ENCODE data around the gene PITPNB.

The PITPNB gene

DNA sequence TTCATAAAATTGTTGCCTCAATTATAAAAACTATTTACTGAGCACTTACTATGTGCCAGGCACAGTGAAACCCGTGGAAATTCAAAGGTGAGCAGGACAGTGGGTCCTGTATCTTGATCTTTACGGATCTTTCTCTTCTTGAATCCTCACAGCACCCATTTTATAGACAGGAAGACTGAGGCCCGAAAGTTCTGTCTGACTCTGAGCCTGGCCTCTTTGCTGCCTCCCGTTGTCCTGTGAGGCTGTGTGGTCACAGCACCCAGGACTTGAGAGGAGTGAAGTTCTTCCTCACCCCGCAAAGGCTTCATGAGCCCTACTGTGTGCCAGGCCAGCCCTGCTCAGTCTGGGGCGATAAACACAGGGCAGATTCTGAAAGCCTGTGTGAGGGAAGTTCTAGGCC lies 104.1 kb downstream of the PITPNB start:
- Histone ChIP-seq H3K4me1 (ENCODE audit: insufficient read depth, low read length) (no peaks in the 10 kb centered on the region), H3K9ac (ENCODE audit: low read depth, low read length) (no peak overlapping the region), H3K27me3 (ENCODE audit: insufficient read depth, low read length, poor library complexity) (peaks cover 6% of the 10 kb centered on the region), H3K9me3 (ENCODE audit: insufficient read depth, low read length, severe bottlenecking) (no peaks in the 10 kb centered on the region), H3K36me3 (ENCODE audit: insufficient read depth, low read length) (no peaks in the 10 kb centered on the region), H3K4me3 (ENCODE audit: low read depth in 1 of 2, low read length in 2 of 2) (no peak overlapping the region), H3K27ac (ENCODE audit: low read length) (no peak overlapping the region), H2AFZ (ENCODE audit: low read depth, low read length) (no peak overlapping the region), H3K4me2 (ENCODE audit: insufficient read depth, low read length) (no peak overlapping the region), H4K20me1 (ENCODE audit: insufficient read depth, low read length) (0 out of 2 replicates have a peak, but pooled peaks cover 2% of the 10 kb centered on the region), H3K79me2 (ENCODE audit: insufficient read depth, low read length) (no peaks in the 10 kb centered on the region)
- TF ChIP-seq, protein P1, sequence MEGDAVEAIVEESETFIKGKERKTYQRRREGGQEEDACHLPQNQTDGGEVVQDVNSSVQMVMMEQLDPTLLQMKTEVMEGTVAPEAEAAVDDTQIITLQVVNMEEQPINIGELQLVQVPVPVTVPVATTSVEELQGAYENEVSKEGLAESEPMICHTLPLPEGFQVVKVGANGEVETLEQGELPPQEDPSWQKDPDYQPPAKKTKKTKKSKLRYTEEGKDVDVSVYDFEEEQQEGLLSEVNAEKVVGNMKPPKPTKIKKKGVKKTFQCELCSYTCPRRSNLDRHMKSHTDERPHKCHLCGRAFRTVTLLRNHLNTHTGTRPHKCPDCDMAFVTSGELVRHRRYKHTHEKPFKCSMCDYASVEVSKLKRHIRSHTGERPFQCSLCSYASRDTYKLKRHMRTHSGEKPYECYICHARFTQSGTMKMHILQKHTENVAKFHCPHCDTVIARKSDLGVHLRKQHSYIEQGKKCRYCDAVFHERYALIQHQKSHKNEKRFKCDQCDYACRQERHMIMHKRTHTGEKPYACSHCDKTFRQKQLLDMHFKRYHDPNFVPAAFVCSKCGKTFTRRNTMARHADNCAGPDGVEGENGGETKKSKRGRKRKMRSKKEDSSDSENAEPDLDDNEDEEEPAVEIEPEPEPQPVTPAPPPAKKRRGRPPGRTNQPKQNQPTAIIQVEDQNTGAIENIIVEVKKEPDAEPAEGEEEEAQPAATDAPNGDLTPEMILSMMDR (IDR thresholded peaks at IDR 0.05; ENCODE audit: borderline replicate concordance, extremely low read depth, low read length, poor library complexity, severe bottlenecking), result no peak
- no peak for TF ChIP-seq EZH2 (IDR thresholded peaks at IDR 0.05; ENCODE audit: borderline replicate concordance, low read depth, low read length, severe bottlenecking)
- ATAC-seq (ENCODE audit: insufficient read depth, low read depth) (no peak), DNase-seq (no peak)

DNA sequence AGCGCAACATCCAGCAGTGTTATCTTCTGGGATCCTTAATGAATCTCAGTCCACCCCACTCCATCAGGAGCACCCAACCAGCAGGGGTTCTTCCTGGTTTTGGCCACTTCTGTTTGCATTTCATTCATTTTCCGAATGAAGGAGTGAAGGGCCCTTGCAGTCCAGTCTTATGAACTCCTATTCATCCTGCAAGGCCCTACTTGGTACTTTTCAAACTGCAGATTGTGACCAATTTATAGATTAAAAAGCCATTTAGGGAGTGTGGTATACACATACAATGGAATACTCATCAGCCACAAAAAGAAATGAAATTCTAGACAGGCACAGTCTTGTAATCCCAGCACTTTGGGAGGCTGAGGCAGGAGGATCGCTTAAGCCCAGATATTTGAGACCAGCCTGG lies 107.3 kb downstream of the PITPNB start:
- no peaks in the 10 kb centered on the region for H3K9me3 ChIP-seq (ENCODE audit: insufficient read depth, low read length, severe bottlenecking)
- H3K27me3 ChIP-seq (ENCODE audit: insufficient read depth, low read length, poor library complexity), result peaks cover 15% of the 10 kb centered on the region
- H3K4me3 ChIP-seq (ENCODE audit: low read depth in 1 of 2, low read length in 2 of 2), result no peak overlapping the region
- TF ChIP-seq EZH2 (IDR thresholded peaks at IDR 0.05; ENCODE audit: borderline replicate concordance, low read depth, low read length, severe bottlenecking), result no peak
- TF ChIP-seq, protein P1 (IDR thresholded peaks at IDR 0.05; ENCODE audit: borderline replicate concordance, extremely low read depth, low read length, poor library complexity, severe bottlenecking), result no peak
- H3K27ac ChIP-seq (ENCODE audit: low read length), result no peak overlapping the region
- H3K79me2 ChIP-seq (ENCODE audit: insufficient read depth, low read length), result no peaks in the 10 kb centered on the region
- no peaks in the 10 kb centered on the region for H3K4me1 ChIP-seq (ENCODE audit: insufficient read depth, low read length)
- no peak overlapping the region for H3K9ac ChIP-seq (ENCODE audit: low read depth, low read length)
- H3K36me3 ChIP-seq (ENCODE audit: insufficient read depth, low read length), result no peaks in the 10 kb centered on the region
- H2AFZ ChIP-seq (ENCODE audit: low read depth, low read length), result no peak overlapping the region
- ATAC-seq (ENCODE audit: insufficient read depth, low read depth) (no peak), DNase-seq (no peak)
- no peak overlapping the region for H3K4me2 ChIP-seq (ENCODE audit: insufficient read depth, low read length)
- H4K20me1 ChIP-seq (ENCODE audit: insufficient read depth, low read length), result 0 out of 2 replicates have a peak, but pooled peaks cover 6% of the 10 kb centered on the region

DNA sequence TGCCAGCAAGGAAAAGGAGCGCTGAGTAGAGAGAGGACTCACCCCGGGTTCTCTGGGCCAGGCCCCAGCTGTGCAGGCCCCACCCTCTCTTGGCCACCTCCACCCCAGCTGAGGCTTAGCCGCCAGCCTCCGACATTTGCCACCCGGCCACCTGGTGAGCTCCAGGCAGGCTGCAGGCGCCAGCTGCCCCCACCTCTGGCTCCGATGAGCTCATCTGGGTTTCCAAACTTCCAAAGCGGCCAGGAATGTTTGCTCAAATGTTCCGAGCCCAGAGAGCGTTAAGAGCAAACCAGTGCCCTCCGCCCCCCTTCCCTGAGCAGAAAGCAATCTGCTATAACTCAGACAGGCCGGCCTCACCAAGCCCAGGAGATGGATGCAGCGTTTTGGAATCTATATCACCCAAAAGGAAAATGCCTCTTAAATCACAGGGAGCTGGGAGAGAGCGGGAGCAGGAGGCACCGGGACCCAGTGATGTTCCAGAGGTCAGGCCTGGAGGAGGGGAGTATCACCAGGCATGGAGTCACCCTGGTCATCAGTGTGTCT lies 108.4 kb downstream of the PITPNB start:
- H2AFZ ChIP-seq (ENCODE audit: low read depth, low read length), result no peak overlapping the region
- H3K4me2 ChIP-seq (ENCODE audit: insufficient read depth, low read length), result no peak overlapping the region
- H3K36me3 ChIP-seq (ENCODE audit: insufficient read depth, low read length), result no peaks in the 10 kb centered on the region
- ATAC-seq (ENCODE audit: insufficient read depth, low read depth) (no peak), DNase-seq (no peak)
- no peak overlapping the region for H3K4me3 ChIP-seq (ENCODE audit: low read depth in 1 of 2, low read length in 2 of 2)
- H4K20me1 ChIP-seq (ENCODE audit: insufficient read depth, low read length), result 0 out of 2 replicates have a peak, but pooled peaks cover 6% of the 10 kb centered on the region
- H3K9ac ChIP-seq (ENCODE audit: low read depth, low read length), result no peak overlapping the region
- peaks cover 17% of the 10 kb centered on the region for H3K27me3 ChIP-seq (ENCODE audit: insufficient read depth, low read length, poor library complexity)
- H3K79me2 ChIP-seq (ENCODE audit: insufficient read depth, low read length), result no peaks in the 10 kb centered on the region
- H3K9me3 ChIP-seq (ENCODE audit: insufficient read depth, low read length, severe bottlenecking), result no peaks in the 10 kb centered on the region
- no peak for TF ChIP-seq EZH2 (IDR thresholded peaks at IDR 0.05; ENCODE audit: borderline replicate concordance, low read depth, low read length, severe bottlenecking)
- no peaks in the 10 kb centered on the region for H3K4me1 ChIP-seq (ENCODE audit: insufficient read depth, low read length)
- H3K27ac ChIP-seq (ENCODE audit: low read length), result no peak overlapping the region

DNA sequence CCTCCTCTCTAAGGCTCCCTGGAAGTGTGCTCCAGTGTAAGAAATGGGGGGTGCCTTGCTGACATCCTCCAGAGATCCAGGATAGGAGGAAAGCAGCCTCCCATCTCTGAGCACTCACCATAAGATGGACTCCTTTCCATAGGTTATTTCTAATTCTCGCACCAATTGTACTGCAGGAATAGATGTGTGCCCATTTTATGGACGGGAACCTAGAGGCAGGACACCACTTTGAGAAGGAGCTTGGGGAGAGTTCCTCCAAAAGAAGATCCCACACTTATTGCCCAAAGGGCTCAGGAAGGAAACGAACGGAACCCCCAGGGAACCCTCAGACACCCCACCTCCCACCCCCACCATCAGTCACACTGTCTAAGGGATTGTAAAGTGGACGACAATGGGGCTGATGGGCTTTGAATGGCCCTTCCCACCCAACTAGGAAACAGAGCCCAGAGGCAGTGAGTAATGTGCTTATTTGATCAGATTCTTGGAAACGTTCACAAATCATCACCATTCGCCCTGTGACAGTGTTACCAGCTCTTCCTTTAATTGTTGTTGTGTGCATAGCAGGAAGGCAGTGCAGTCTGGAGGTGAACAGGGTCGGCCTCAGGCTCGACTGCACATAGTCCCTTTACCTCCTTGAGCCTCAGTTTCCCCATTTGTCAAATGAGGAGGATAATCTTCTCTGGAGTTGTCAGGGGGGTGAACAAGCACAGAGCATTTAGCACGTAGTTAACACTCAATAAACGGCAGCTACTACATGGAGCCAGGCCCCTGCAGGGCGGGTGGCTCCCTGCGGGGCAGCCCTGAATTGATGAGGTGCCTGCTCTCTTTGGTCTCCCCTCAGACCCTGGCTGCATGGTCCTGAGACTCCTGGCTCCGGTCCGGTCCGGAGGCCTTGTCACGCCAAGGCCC lies 109.1 kb downstream of the PITPNB start:
- Histone ChIP-seq H3K4me1 (ENCODE audit: insufficient read depth, low read length) (no peaks in the 10 kb centered on the region), H4K20me1 (ENCODE audit: insufficient read depth, low read length) (peaks cover 7% of the 10 kb centered on the region; the same call in 1 of the 2 replicates), H3K9ac (ENCODE audit: low read depth, low read length) (no peak overlapping the region), H3K9me3 (ENCODE audit: insufficient read depth, low read length, severe bottlenecking) (no peaks in the 10 kb centered on the region), H3K27ac (ENCODE audit: low read length) (no peak overlapping the region), H3K4me2 (ENCODE audit: insufficient read depth, low read length) (no peak overlapping the region), H3K36me3 (ENCODE audit: insufficient read depth, low read length) (no peaks in the 10 kb centered on the region), H3K4me3 (ENCODE audit: low read depth in 1 of 2, low read length in 2 of 2) (no peak overlapping the region), H2AFZ (ENCODE audit: low read depth, low read length) (no peak overlapping the region), H3K79me2 (ENCODE audit: insufficient read depth, low read length) (no peaks in the 10 kb centered on the region), H3K27me3 (ENCODE audit: insufficient read depth, low read length, poor library complexity) (peaks cover 17% of the 10 kb centered on the region)
- TF ChIP-seq EZH2 (IDR thresholded peaks at IDR 0.05; ENCODE audit: borderline replicate concordance, low read depth, low read length, severe bottlenecking), result no peak
- TF ChIP-seq, protein P1 (IDR thresholded peaks at IDR 0.05; ENCODE audit: borderline replicate concordance, extremely low read depth, low read length, poor library complexity, severe bottlenecking), result no peak
- ATAC-seq (ENCODE audit: insufficient read depth, low read depth) (no peak), DNase-seq (no peak)

All from DND-41 (cell line).